PC-3 (cell line): ENCODE data around the gene KAT7.

ENCODE experiments used
- EZH2 ChIP-seq: fragments of 300-600 bp; sonication (generic); IDR thresholded peaks from one replicate; pipeline ENCODE4 v1.6.1; 2017; ENCODE audit warnings: antibody characterized with exemption, mild to moderate bottlenecking, low read length; ENCODE audit not compliant: unreplicated experiment
- EZH2phosphoT487 ChIP-seq: fragments of 300-600 bp; sonication (generic); IDR thresholded peaks from 2 replicates; pipeline ENCODE4 v1.6.1; 2018; ENCODE audit warnings: mild to moderate bottlenecking, antibody characterized with exemption, low read length, borderline replicate concordance

DNA sequence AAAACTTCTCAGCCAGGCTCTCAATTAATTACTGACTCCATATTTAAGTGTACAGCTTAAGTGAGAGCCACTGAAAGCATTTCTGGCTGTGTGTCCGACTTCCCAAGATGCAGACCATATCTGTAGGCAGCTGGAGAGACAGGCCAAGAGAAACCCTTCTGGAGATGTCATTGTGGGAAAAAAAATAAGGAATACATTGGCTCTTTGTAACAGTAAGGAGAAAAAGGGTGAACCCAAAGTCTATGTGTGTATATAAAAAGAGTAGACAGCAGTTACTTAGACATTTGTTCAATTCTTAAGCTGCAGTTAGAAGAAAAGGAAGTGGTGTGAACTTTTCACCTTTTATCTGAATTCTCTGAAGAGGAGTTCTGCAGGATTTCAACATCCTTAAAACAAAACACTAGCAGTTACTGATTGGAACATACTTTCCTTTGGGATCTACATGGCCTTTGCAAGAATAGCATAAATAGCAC lies 46.3 kb upstream of the KAT7 start:
- TF ChIP-seq EZH2phosphoT487: no peak
- TF ChIP-seq EZH2: no peak
